ENCODE measurements around the gene EXOSC3.

EXOSC3 gene

GRCh38 chr9:37732952-37733351 is 51.9 kb downstream of the EXOSC3 start:
- Histone ChIP-seq H3K9ac (ENCODE audit: low read length) (no peak overlapping the region), H2BK12ac (ENCODE audit: low read length in 2 of 2) (no peak overlapping the region), H3K9me3 (ENCODE audit: control insufficient read depth, low read length) (no peaks in the 10 kb centered on the region), H2AFZ (ENCODE audit: low read depth, low read length) (no peak overlapping the region), H3K23ac (ENCODE audit: low read length in 2 of 2) (no peak overlapping the region), H4K8ac (ENCODE audit: low read length) (no peak overlapping the region), H2AK5ac (ENCODE audit: low read length, severe bottlenecking) (no peak overlapping the region), H3K4me3 (ENCODE audit: insufficient read depth in 1 of 2, low read depth in 1 of 2, low read length in 2 of 2) (no peak overlapping the region), H3K18ac (ENCODE audit: low read depth in 1 of 2, low read length in 2 of 2) (no peak overlapping the region), H3K36me3 (ENCODE audit: control insufficient read depth in 1 of 2, insufficient read depth in 2 of 2, low read depth in 1 of 2, low read length in 2 of 2) (peaks cover 0 to 41% of the 10 kb centered on the region in 2 experiments), H3K4ac (ENCODE audit: low read depth in 1 of 2, low read length in 2 of 2) (no peak overlapping the region), H3K4me1 (ENCODE audit: control insufficient read depth, insufficient read depth, low read depth, low read length) (no peaks in the 10 kb centered on the region), H3K79me1 (replicated peaks; ENCODE audit: low read length, poor library complexity, severe bottlenecking) (no peaks in the 10 kb centered on the region), H4K91ac (ENCODE audit: low read length) (no peak overlapping the region), H2BK120ac (ENCODE audit: low read depth, low read length) (no peak overlapping the region), H2BK5ac (ENCODE audit: low read depth, low read length, poor library complexity, severe bottlenecking) (no peak overlapping the region), H2BK15ac (ENCODE audit: low read depth, poor library complexity, severe bottlenecking) (no peak overlapping the region), H3K27me3 (ENCODE audit: control insufficient read depth in 1 of 2, insufficient read depth in 1 of 2, low read length in 2 of 2) (peaks cover 17 to 67% of the 10 kb centered on the region in 2 experiments), H3K27ac (ENCODE audit: low read length, poor library complexity, severe bottlenecking) (no peak overlapping the region), H3K4me2 (ENCODE audit: low read length, poor library complexity, severe bottlenecking) (no peak overlapping the region), H3K14ac (ENCODE audit: low read length in 2 of 2) (no peak overlapping the region)
- WGBS = 49% methylated on average over 2 of the region's 2 CpGs
- DNase-seq = no peak

- Histone ChIP-seq H3K4me1 (ENCODE audit: control insufficient read depth, insufficient read depth, low read depth, low read length) (no peaks in the 10 kb centered on the region), H2BK12ac (ENCODE audit: low read length in 2 of 2) (no peak overlapping the region), H4K91ac (ENCODE audit: low read length) (no peak overlapping the region), H2BK120ac (ENCODE audit: low read depth, low read length) (no peak overlapping the region), H3K27me3 (ENCODE audit: control insufficient read depth in 1 of 2, insufficient read depth in 1 of 2, low read length in 2 of 2) (peaks cover 17 to 72% of the 10 kb centered on the region in 2 experiments), H3K18ac (ENCODE audit: low read depth in 1 of 2, low read length in 2 of 2) (no peak overlapping the region), H3K9ac (ENCODE audit: low read length) (no peak overlapping the region), H3K36me3 (ENCODE audit: control insufficient read depth in 1 of 2, insufficient read depth in 2 of 2, low read depth in 1 of 2, low read length in 2 of 2) (peaks cover 0 to 36% of the 10 kb centered on the region in 2 experiments), H3K14ac (ENCODE audit: low read length in 2 of 2) (no peak overlapping the region), H2BK5ac (ENCODE audit: low read depth, low read length, poor library complexity, severe bottlenecking) (no peak overlapping the region), H3K9me3 (ENCODE audit: control insufficient read depth, low read length) (no peaks in the 10 kb centered on the region), H3K23ac (ENCODE audit: low read length in 2 of 2) (no peak overlapping the region), H3K4ac (ENCODE audit: low read depth in 1 of 2, low read length in 2 of 2) (no peak overlapping the region), H2AFZ (ENCODE audit: low read depth, low read length) (no peak overlapping the region), H3K79me1 (replicated peaks; ENCODE audit: low read length, poor library complexity, severe bottlenecking) (no peaks in the 10 kb centered on the region), H3K4me2 (ENCODE audit: low read length, poor library complexity, severe bottlenecking) (no peak overlapping the region), H3K27ac (ENCODE audit: low read length, poor library complexity, severe bottlenecking) (no peak overlapping the region), H2AK5ac (ENCODE audit: low read length, severe bottlenecking) (no peak overlapping the region), H3K4me3 (ENCODE audit: insufficient read depth in 1 of 2, low read depth in 1 of 2, low read length in 2 of 2) (no peak overlapping the region), H2BK15ac (ENCODE audit: low read depth, poor library complexity, severe bottlenecking) (no peak overlapping the region), H4K8ac (ENCODE audit: low read length) (no peak overlapping the region)
- no peak for DNase-seq
- WGBS = 93% methylated on average over 10 of the region's 10 CpGs
These were observed 52.6 kb downstream of the EXOSC3 start for GRCh38 chr9:37732086-37732741.

GRCh38 chr9:37730839-37731238 is 54.0 kb downstream of the EXOSC3 start:
- Histone ChIP-seq H3K14ac (ENCODE audit: low read length in 2 of 2) (no peak overlapping the region), H3K36me3 (ENCODE audit: control insufficient read depth in 1 of 2, insufficient read depth in 2 of 2, low read depth in 1 of 2, low read length in 2 of 2) (peaks cover 0 to 30% of the 10 kb centered on the region in 2 experiments), H3K4me1 (ENCODE audit: control insufficient read depth, insufficient read depth, low read depth, low read length) (no peaks in the 10 kb centered on the region), H3K9me3 (ENCODE audit: control insufficient read depth, low read length) (no peaks in the 10 kb centered on the region), H3K23ac (ENCODE audit: low read length in 2 of 2) (no peak overlapping the region), H3K4ac (ENCODE audit: low read depth in 1 of 2, low read length in 2 of 2) (no peak overlapping the region), H3K18ac (ENCODE audit: low read depth in 1 of 2, low read length in 2 of 2) (no peak overlapping the region), H3K27ac (ENCODE audit: low read length, poor library complexity, severe bottlenecking) (no peak overlapping the region), H3K79me1 (replicated peaks; ENCODE audit: low read length, poor library complexity, severe bottlenecking) (no peaks in the 10 kb centered on the region), H3K4me3 (ENCODE audit: insufficient read depth in 1 of 2, low read depth in 1 of 2, low read length in 2 of 2) (no peak overlapping the region), H3K27me3 (ENCODE audit: control insufficient read depth in 1 of 2, insufficient read depth in 1 of 2, low read length in 2 of 2) (peaks cover 20 to 70% of the 10 kb centered on the region in 2 experiments), H3K9ac (ENCODE audit: low read length) (no peak overlapping the region), H2BK12ac (ENCODE audit: low read length in 2 of 2) (no peak overlapping the region), H2BK120ac (ENCODE audit: low read depth, low read length) (no peak overlapping the region), H2AFZ (ENCODE audit: low read depth, low read length) (no peak overlapping the region), H4K8ac (ENCODE audit: low read length) (no peak overlapping the region), H4K91ac (ENCODE audit: low read length) (no peak overlapping the region), H3K4me2 (ENCODE audit: low read length, poor library complexity, severe bottlenecking) (no peak overlapping the region), H2AK5ac (ENCODE audit: low read length, severe bottlenecking) (no peak overlapping the region), H2BK5ac (ENCODE audit: low read depth, low read length, poor library complexity, severe bottlenecking) (no peak overlapping the region), H2BK15ac (ENCODE audit: low read depth, poor library complexity, severe bottlenecking) (no peak overlapping the region)
- 60% methylated on average over 5 of the region's 5 CpGs for whole genome bisulfite sequencing
- no peak for DNase-seq

- no peak overlapping the region for H3K23ac ChIP-seq (ENCODE audit: low read length in 2 of 2)
- H3K4me3 ChIP-seq (ENCODE audit: insufficient read depth in 1 of 2, low read depth in 1 of 2, low read length in 2 of 2) = no peak overlapping the region
- no peak overlapping the region for H4K8ac ChIP-seq (ENCODE audit: low read length)
- H2BK5ac ChIP-seq (ENCODE audit: low read depth, low read length, poor library complexity, severe bottlenecking) = no peak overlapping the region
- no peak overlapping the region for H2BK15ac ChIP-seq (ENCODE audit: low read depth, poor library complexity, severe bottlenecking)
- no peak overlapping the region for H3K14ac ChIP-seq (ENCODE audit: low read length in 2 of 2)
- H4K91ac ChIP-seq (ENCODE audit: low read length) = no peak overlapping the region
- no peak overlapping the region for H2BK120ac ChIP-seq (ENCODE audit: low read depth, low read length)
- H3K36me3 ChIP-seq (ENCODE audit: control insufficient read depth in 1 of 2, insufficient read depth in 2 of 2, low read depth in 1 of 2, low read length in 2 of 2) = peaks cover 0 to 35% of the 10 kb centered on the region in 2 experiments
- H3K9ac ChIP-seq (ENCODE audit: low read length) = no peak overlapping the region
- DNase-seq = no peak
- H3K27me3 ChIP-seq (ENCODE audit: control insufficient read depth in 1 of 2, insufficient read depth in 1 of 2, low read length in 2 of 2) = peaks cover 20 to 72% of the 10 kb centered on the region in 2 experiments
- no peak overlapping the region for H2AK5ac ChIP-seq (ENCODE audit: low read length, severe bottlenecking)
- no peaks in the 10 kb centered on the region for H3K9me3 ChIP-seq (ENCODE audit: control insufficient read depth, low read length)
- H3K18ac ChIP-seq (ENCODE audit: low read depth in 1 of 2, low read length in 2 of 2) = no peak overlapping the region
- no peaks in the 10 kb centered on the region for H3K79me1 ChIP-seq (replicated peaks; ENCODE audit: low read length, poor library complexity, severe bottlenecking)
- H2BK12ac ChIP-seq (ENCODE audit: low read length in 2 of 2) = no peak overlapping the region
- H3K4me1 ChIP-seq (ENCODE audit: control insufficient read depth, insufficient read depth, low read depth, low read length) = no peaks in the 10 kb centered on the region
- H3K27ac ChIP-seq (ENCODE audit: low read length, poor library complexity, severe bottlenecking) = no peak overlapping the region
- no peak overlapping the region for H3K4ac ChIP-seq (ENCODE audit: low read depth in 1 of 2, low read length in 2 of 2)
- H3K4me2 ChIP-seq (ENCODE audit: low read length, poor library complexity, severe bottlenecking) = no peak overlapping the region
- no peak overlapping the region for H2AFZ ChIP-seq (ENCODE audit: low read depth, low read length)
- 100% methylated on average over 1 of the region's 3 CpGs for WGBS
These were observed 54.6 kb downstream of the EXOSC3 start for GRCh38 chr9:37730256-37730655.
